ENCODE data around the gene DNAAF5. TPM values are rescaled to one million over a fixed set of nuclear protein-coding genes. Genes with fewer than 3 reads are reported as not detected.

The DNAAF5 gene
- total and polyA plus RNA-seq, 8 donors: 6.7 to 210 (median 22.4) TPM

GRCh38 chr7:776381-776780 is 49.9 kb downstream of the DNAAF5 start:
- Histone ChIP-seq H3K27ac (no peak overlapping the region), H3K36me3 (peaks cover 0 to 91% (median 86%) of the 10 kb centered on the region in 4 donors), H3K4me3 (no peak overlapping the region), H3K4me1 (peaks cover 9 to 32% (median 16%) of the 10 kb centered on the region in 4 donors), H3K27me3 (no peaks in the 10 kb centered on the region), H3K9me3 (no peaks in the 10 kb centered on the region)
- DNase-seq: no peak
- intact Hi-C loops (cut with DNase I; ENCODE audit: low total_unique reads): loop anchor here (10.0 kb wide), 1 partner anchor 452 kb away; no protein-coding TSS in a partner anchor
- no peak for TF ChIP-seq POLR2A (IDR thresholded peaks at IDR 0.05)
- TF ChIP-seq POLR2AphosphoS5 (IDR thresholded peaks at IDR 0.05): no peak
- TF ChIP-seq EP300 (IDR thresholded peaks at IDR 0.05): no peak
- TF ChIP-seq CTCF (IDR thresholded peaks at IDR 0.05): no peak
- 90 to 96% (median 94%) methylated on average over 9 to 10 of the region's 10 CpGs for WGBS, 5 donors

DNA sequence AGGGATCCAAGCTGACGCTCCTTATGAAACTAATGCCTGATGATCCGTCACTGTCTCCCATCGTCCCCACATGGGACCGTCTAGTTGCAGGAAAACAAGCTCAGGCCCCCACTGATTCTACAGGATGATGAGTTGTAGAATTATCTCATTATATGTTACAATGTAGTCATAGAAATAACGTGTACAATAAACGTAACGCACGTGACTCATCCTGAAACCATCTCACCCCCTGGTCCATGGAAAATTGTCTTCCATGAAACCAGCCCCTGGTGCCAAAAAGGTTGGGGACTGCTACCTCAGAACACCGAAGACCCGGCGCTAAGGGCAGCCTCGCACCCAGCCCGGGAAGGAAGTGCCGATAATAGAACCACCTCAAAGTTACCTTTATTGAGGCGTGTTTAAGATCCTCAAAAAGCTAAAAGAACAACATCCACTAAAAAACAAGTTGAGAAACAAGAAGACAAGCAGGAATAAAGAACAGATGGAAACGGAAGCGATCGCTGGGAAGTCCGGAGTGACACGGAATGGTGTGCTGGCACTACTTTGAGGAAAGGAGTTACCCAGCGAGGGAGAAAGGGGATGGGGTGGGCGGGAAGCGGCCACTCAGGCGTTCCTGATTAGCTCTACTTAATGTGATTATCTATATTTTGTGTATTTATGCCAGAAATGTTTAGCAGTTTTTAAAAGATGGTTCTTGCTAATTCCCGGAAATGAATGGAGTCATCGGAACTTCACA is 50.7 kb downstream of the DNAAF5 start:
- peaks cover 0 to 96% (median 92%) of the 10 kb centered on the region in 4 donors for H3K36me3 ChIP-seq
- H3K4me1 ChIP-seq: peaks cover 1 to 24% (median 10%) of the 10 kb centered on the region in 4 donors
- H3K4me3 ChIP-seq: no peak overlapping the region
- no peaks in the 10 kb centered on the region for H3K27me3 ChIP-seq
- WGBS, 5 donors: 88 to 93% (median 90%) methylated on average over 26 of the region's 26 CpGs
- H3K9me3 ChIP-seq: no peaks in the 10 kb centered on the region
- no peak for DNase-seq
- H3K27ac ChIP-seq: peak overlapping the region in 1 of 5 donors; percentile 43
- intact Hi-C loops (cut with DNase I; ENCODE audit: low total_unique reads): loop anchor here (10.0 kb wide), 1 partner anchor 452 kb away; no protein-coding TSS in a partner anchor
- TF ChIP-seq POLR2A (IDR thresholded peaks at IDR 0.05) (no peak), CTCF (IDR thresholded peaks at IDR 0.05) (no peak), POLR2AphosphoS5 (IDR thresholded peaks at IDR 0.05) (no peak), EP300 (IDR thresholded peaks at IDR 0.05) (no peak)

GRCh38 chr7:777728-778078 is 51.2 kb downstream of the DNAAF5 start:
- no peaks in the 10 kb centered on the region for H3K27me3 ChIP-seq
- peaks cover 0 to 95% (median 92%) of the 10 kb centered on the region in 4 donors for H3K36me3 ChIP-seq
- no peak overlapping the region for H3K4me3 ChIP-seq

DNA sequence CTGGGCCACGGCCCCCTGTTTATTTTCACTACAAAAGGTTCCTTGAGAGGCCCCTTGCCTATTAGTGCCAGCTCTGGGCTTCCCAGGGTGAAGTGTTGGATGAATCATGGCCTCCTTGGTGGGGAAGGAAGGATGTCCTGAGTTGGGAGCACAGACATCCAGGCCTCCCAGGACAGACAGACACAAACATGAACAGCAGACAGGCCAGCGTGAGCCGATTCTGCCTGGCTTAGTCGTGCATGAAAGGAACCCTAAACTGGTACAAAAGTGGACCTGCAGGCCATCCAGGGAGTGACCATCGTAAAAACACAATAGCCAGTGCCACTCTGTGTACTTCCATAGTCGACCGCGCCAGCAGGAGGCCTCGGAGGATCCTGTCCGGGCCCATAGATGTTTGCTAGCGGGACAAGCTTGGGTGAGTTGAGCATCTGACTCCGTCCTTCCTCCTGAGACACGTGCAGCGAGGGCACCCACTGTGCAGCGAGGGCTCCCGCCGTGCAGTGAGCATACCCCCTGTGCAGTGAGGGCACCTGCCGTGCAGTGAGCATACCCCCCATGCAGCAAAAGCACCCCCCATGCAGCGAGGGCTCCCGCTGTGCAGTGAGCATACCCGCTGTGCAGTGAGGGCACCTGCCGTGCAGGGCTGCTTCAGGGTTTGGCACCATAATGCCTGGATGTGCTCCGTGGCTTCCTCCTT is 51.9 kb downstream of the DNAAF5 start:
- no peak for TF ChIP-seq POLR2AphosphoS5 (IDR thresholded peaks at IDR 0.05)
- no peak for TF ChIP-seq EP300 (IDR thresholded peaks at IDR 0.05)
- TF ChIP-seq CTCF (IDR thresholded peaks at IDR 0.05): no peak
- no peak for TF ChIP-seq POLR2A (IDR thresholded peaks at IDR 0.05)
- peaks cover 0 to 19% (median 7%) of the 10 kb centered on the region in 4 donors for H3K4me1 ChIP-seq
- intact Hi-C loops (cut with DNase I; ENCODE audit: low total_unique reads): loop anchor here (10.0 kb wide), 1 partner anchor 454 kb away; no protein-coding TSS in a partner anchor
- no peaks in the 10 kb centered on the region for H3K27me3 ChIP-seq
- peaks cover 0 to 95% (median 92%) of the 10 kb centered on the region in 4 donors for H3K36me3 ChIP-seq
- 88 to 94% (median 91%) methylated on average over 14 to 23 of the region's 23 CpGs for WGBS, 5 donors
- no peak overlapping the region for H3K4me3 ChIP-seq
- H3K9me3 ChIP-seq: no peaks in the 10 kb centered on the region
- DNase-seq: no peak
- H3K27ac ChIP-seq: peak overlapping the region in 1 of 5 donors; percentile 50

More at GRCh38 chr7:777728-778078, 51.2 kb downstream of the DNAAF5 start:
- no peaks in the 10 kb centered on the region for H3K9me3 ChIP-seq
- intact Hi-C loops (cut with DNase I; ENCODE audit: low total_unique reads): loop anchor here (10.0 kb wide), 1 partner anchor 453 kb away; no protein-coding TSS in a partner anchor
- H3K27ac ChIP-seq: peak overlapping the region in 1 of 5 donors; percentile 43
- H3K4me1 ChIP-seq: peaks cover 0 to 19% (median 7%) of the 10 kb centered on the region in 4 donors
- TF ChIP-seq POLR2AphosphoS5 (IDR thresholded peaks at IDR 0.05) (no peak), POLR2A (IDR thresholded peaks at IDR 0.05) (no peak), EP300 (IDR thresholded peaks at IDR 0.05) (no peak)
- WGBS, 5 donors: 88 to 97% (median 90%) methylated on average over 16 of the region's 16 CpGs
- no peak for DNase-seq
